GM10248 (cell line): Measurements from ENCODE around the gene FXYD6.

Source experiments
- CTCF ChIA-PET: fragments of 300-600 bp; sonication (Branson Sonifier 250); formaldehyde crosslinking; extraction: SDS; loops from one replicate; lab custom pipeline; 2021; ENCODE audit warnings: antibody characterized with exemption; lab: Yijun Ruan, JAX
- POLR2A ChIA-PET: fragments of 350-650 bp; sonication (Branson Sonifier 250); formaldehyde crosslinking; extraction: SDS; loops from one replicate; lab custom pipeline; 2020; ENCODE audit warnings: antibody characterized with exemption; lab: Yijun Ruan, JAX
- DNase-seq: peaks from one replicate; pipeline ENCODE4 v3.0.0; 2012; ENCODE audit errors: extremely low spot score
- CTCF ChIP-seq: IDR thresholded peaks from 2 replicates; pipeline ENCODE4 v1.5.1; 2012; ENCODE audit warnings: mild to moderate bottlenecking, low read depth; ENCODE audit errors: extremely low read depth, missing control alignments, control extremely low read depth

FXYD6 gene

GRCh38 chr11:117873828-117874125 is 2.7 kb downstream of the FXYD6 start:
- no peak for TF ChIP-seq CTCF
- POLR2A ChIA-PET = no interaction called here
- CTCF ChIA-PET = no interaction called here
- DNase-seq = no peak

DNA sequence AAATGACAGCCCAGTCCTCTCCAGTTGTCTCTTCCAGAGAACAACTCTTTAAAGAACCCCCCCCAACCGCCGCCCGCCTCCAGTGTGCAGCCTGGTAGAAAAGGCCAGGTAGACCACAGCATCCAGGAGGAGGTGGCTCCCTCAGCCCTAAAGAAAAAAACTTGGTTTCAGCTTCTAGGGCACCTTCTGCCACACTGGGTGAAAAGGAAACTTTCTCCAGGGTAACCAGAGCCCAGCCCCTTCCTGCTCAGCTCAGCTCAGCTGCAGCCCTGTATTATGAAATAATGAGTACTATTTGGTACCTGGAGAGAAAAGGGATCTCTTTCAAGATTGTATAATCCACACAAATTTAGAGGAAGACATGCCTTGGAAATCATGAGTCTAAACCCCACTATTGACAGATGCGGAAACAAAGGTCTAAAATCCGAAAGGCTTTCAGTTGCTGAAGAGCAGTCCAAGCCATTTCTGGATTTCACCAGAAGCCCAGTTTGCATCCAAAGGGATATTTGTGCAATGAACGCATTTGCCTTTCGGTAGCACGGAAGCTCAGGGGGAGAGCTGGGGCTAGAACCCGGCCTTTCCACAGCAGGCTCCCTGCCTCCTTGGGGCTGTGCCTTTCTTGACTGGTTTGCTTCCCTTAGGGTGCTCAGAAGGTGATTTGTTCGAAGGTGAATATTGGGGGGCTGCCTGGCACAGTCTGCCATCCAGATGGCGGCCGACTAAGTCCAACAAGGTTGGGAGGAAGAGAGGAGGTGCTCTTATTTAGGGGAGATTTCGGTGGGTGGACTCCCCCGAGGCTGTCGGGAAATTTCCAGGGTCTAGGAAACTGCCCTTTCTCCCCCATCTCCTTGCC is 3.3 kb downstream of the FXYD6 start:
- ChIA-PET POLR2A (no interaction called here), CTCF (no interaction called here)
- TF ChIP-seq CTCF = no peak
- DNase-seq = no peak

GRCh38 chr11:117872420-117872961 is 4.0 kb downstream of the FXYD6 start:
- TF ChIP-seq CTCF = no peak
- ChIA-PET POLR2A (no interaction called here), CTCF (no interaction called here)
- DNase-seq = no peak

DNA sequence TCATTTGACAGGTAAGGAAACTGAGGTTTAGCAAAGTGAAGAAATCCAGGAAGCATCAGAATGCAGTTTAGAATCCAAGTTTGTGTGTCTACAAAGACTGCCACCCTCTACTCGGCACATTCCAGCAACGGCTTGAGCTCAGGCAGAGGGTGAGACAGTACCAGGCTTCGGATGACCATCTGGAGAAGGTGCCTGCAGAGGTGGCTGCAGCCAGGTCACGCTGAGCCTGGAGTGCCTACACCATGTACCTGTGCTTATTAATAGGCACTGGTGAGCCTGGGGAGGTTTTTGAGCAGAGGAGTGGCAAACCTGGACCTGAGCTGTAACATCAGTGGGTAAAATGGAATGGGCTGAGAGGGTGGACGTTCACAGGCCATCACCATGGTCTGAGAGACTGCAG is 4.7 kb downstream of the FXYD6 start:
- CTCF ChIA-PET = interaction anchor here (1.2 kb wide), 1 partner anchor 64 kb away, joined by 3 read pairs; no protein-coding TSS in a partner anchor
- no peak for TF ChIP-seq CTCF
- no peak for DNase-seq
- POLR2A ChIA-PET = no interaction called here

DNA sequence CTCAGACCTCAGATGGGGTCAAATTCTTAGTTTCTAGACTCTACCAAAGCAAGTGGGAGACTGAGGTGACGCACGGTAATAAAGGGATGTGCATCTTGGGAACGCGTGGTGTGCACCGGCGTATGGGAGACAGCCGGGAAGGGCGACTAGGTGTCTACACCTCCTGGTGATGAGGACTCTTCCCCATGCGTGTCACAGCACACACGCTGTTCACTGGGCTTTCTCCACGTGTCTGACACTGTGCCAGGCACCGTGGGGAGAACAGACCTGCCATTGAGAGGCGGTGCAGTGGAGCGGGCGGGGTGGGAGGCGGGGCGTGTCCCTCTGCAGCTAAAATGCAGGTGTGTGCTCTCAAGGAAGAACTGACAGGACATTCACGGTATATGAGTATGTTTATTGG is 5.3 kb downstream of the FXYD6 start:
- ChIA-PET POLR2A (no interaction called here), CTCF (interaction anchor here (1.2 kb wide), 1 partner anchor 64 kb away, joined by 3 read pairs; no protein-coding TSS in a partner anchor)
- TF ChIP-seq CTCF = no peak
- no peak for DNase-seq

GRCh38 chr11:117870103-117870952 is 6.1 kb downstream of the FXYD6 start:
- ChIA-PET CTCF (interaction anchor here (1.2 kb wide), 1 partner anchor 63 kb away, joined by 3 read pairs; no protein-coding TSS in a partner anchor), POLR2A (no interaction called here)
- TF ChIP-seq CTCF = no peak
- DNase-seq = no peak
